Neuron (in vitro differentiated cells): ENCODE measurements around the gene MAG.
"Not testable (repeated sequence)": the region's sequence is repeated elsewhere in the genome, so short reads cannot be mapped to it uniquely, and the experiment has no call there.

Experiments
- H2AFZ ChIP-seq: one replicate; pipeline ENCODE4 v1.6.1; 2013; ENCODE audit warnings: low read depth, mild to moderate bottlenecking, inconsistent platforms, low read length, moderate library complexity
- H3K27me3 ChIP-seq: one replicate; pipeline ENCODE4 v1.6.1; 2013; ENCODE audit warnings: low read length; ENCODE audit not compliant: insufficient read depth
- H3K36me3 ChIP-seq: one replicate; pipeline ENCODE4 v1.6.1; 2013; ENCODE audit warnings: low read length; ENCODE audit not compliant: insufficient read depth
- H3K4me1 ChIP-seq: one replicate; pipeline ENCODE4 v1.6.1; 2013; ENCODE audit warnings: low read length; ENCODE audit not compliant: insufficient read depth
- H3K4me3 ChIP-seq: 2 replicates; pipeline ENCODE4 v1.5.1; 2013; ENCODE audit warnings: mild to moderate bottlenecking, low read length, moderate library complexity
- H3K9me3 ChIP-seq: one replicate; pipeline ENCODE4 v1.6.1; 2013; ENCODE audit warnings: low read length

MAG gene

DNA sequence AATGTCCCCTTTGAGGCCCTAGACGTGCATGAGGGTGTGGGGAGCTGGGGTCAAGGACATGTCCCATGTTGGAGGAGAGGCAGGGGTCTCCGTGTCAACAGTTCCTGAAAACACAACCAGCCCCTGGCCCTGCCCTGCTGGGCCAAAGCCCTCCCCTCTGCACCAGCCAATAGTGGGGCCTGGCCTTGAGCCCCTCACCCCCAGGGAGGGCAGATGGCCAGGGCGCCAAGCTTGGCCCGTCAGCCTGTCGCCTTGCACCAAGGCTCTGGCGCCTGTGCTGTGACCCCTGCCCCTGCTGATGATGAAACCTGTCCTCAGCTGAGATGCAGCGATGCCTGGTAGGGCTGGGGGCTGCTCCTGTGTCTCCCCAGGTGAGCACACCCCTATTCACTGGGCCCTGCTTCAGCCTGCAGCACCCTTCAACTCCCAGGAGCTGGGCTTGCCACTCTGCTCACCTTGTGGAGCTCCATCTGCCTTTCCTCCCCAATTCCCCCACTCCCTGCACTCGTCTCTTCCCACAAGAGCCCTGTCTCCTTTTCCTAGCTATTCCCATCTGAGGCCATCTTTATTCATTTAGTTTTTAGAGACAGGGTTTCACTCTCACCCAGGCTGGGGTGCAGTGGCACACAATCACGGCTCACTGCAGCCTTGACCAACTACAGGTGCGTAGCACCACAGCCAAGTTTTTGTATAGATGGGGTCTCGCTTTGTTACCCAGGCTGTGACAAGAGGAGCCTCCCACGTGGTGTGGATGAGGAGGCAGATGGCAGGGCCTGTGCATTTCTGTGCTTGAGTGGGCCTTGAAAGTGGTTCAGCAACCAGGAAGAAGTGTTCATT, 11.8 kb upstream of the MAG start:
- Histone ChIP-seq H3K4me1 (peaks cover 3% of the 10 kb centered on the region), H3K9me3 (no peaks in the 10 kb centered on the region), H3K27me3 (peaks cover 5% of the 10 kb centered on the region), H2AFZ (no peak overlapping the region), H3K36me3 (peaks cover 21% of the 10 kb centered on the region), H3K4me3 (no peak overlapping the region)

DNA sequence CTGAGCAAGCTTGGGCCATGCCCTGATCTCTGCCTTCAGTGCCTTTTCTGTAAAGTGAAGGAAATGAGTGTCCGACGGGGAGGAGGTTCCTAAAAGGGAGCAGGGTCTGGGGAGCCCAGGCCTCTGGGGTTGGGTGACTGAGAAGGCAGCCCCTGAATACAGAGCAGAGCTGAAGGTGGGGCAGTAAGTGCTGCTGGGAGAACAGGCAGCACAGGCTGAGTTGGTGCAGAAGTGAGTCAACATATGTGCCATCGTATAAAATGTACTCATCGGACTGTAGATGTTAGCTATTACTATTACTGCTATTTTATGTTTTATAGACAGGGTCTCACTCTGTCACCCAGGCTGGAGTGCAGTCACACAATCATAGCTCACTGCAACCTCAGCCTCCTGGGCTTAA, 10.7 kb upstream of the MAG start:
- H3K9me3 ChIP-seq, result no peaks in the 10 kb centered on the region
- no peak overlapping the region for H2AFZ ChIP-seq
- peaks cover 3% of the 10 kb centered on the region for H3K4me1 ChIP-seq
- H3K36me3 ChIP-seq, result peaks cover 17% of the 10 kb centered on the region
- no peak overlapping the region for H3K4me3 ChIP-seq
- H3K27me3 ChIP-seq, result peaks cover 5% of the 10 kb centered on the region

GRCh38 chr19:35284153-35285094, 7.5 kb upstream of the MAG start:
- H3K4me1 ChIP-seq, result peaks cover 3% of the 10 kb centered on the region
- H3K27me3 ChIP-seq, result peaks cover 5% of the 10 kb centered on the region
- H2AFZ ChIP-seq, result no peak overlapping the region

GRCh38 chr19:35285095-35285449, 6.9 kb upstream of the MAG start:
- H3K27me3 ChIP-seq, result peaks cover 5% of the 10 kb centered on the region
- H3K4me3 ChIP-seq, result no peak overlapping the region
- H3K36me3 ChIP-seq, result no peaks in the 10 kb centered on the region
- H3K9me3 ChIP-seq, result no peaks in the 10 kb centered on the region
- H3K4me1 ChIP-seq, result peaks cover 3% of the 10 kb centered on the region
- H2AFZ ChIP-seq, result no peak overlapping the region

More at GRCh38 chr19:35284153-35285094, 7.5 kb upstream of the MAG start:
- Histone ChIP-seq H3K9me3 (no peaks in the 10 kb centered on the region), H3K36me3 (no peaks in the 10 kb centered on the region), H3K4me3 (no peak overlapping the region)

GRCh38 chr19:35285465-35285864, 6.5 kb upstream of the MAG start:
- not testable (repeated sequence) for H3K4me1 ChIP-seq, H3K36me3 ChIP-seq, H3K4me3 ChIP-seq, H2AFZ ChIP-seq, H3K27me3 ChIP-seq, H3K9me3 ChIP-seq

DNA sequence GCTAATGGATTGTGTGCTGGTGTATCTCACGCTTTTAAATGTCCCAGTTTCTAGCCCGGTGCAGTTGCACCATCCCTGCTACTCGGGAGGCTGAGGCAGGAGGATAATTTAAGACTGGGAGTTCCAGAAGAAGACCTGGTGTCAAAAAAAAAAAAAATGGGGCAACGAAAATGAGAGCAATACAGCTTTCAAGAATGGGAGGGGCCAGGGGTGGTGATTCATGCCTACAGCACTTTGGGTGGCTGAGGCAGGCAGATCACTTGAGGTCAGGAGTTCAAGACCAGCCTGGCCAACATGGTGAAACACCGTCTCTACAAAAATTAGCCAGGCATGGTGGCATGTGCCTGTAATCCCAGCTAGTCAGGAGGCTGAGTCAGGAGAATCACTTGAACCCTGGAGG, 5.9 kb upstream of the MAG start:
- H3K9me3 ChIP-seq, H3K27me3 ChIP-seq, H2AFZ ChIP-seq, H3K4me1 ChIP-seq, H3K4me3 ChIP-seq, H3K36me3 ChIP-seq: not testable (repeated sequence)

- no peaks in the 10 kb centered on the region for H3K9me3 ChIP-seq
- H2AFZ ChIP-seq, result no peak overlapping the region
- peaks cover 3% of the 10 kb centered on the region for H3K4me1 ChIP-seq
- H3K36me3 ChIP-seq, result no peaks in the 10 kb centered on the region
- H3K27me3 ChIP-seq, result peaks cover 5% of the 10 kb centered on the region
- H3K4me3 ChIP-seq, result no peak overlapping the region
Observed at GRCh38 chr19:35287713-35288112, 4.2 kb upstream of the MAG start.

DNA sequence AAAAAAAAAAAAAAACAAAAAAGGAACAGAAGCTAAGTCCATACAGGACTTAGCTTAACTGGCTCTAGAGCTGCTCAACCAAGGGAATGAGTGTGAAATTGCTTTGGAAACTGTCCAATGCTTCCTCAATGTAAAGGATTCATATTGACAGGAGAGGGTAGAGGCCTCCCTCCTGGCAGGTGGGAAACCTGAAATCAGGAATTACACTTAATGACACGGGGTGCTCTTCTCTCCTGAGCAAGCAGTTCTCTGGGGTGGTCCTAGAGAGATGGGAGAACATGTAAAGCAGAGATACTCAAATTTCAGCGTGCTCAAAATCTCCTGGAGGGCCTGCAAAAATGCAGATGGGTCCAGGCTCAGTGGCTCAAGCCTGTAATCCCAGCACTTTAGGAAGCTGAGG, 3.6 kb upstream of the MAG start:
- Histone ChIP-seq H3K9me3 (no peaks in the 10 kb centered on the region), H3K27me3 (peaks cover 9% of the 10 kb centered on the region), H2AFZ (no peak overlapping the region), H3K4me3 (no peak overlapping the region), H3K4me1 (peaks cover 3% of the 10 kb centered on the region), H3K36me3 (no peaks in the 10 kb centered on the region)

DNA sequence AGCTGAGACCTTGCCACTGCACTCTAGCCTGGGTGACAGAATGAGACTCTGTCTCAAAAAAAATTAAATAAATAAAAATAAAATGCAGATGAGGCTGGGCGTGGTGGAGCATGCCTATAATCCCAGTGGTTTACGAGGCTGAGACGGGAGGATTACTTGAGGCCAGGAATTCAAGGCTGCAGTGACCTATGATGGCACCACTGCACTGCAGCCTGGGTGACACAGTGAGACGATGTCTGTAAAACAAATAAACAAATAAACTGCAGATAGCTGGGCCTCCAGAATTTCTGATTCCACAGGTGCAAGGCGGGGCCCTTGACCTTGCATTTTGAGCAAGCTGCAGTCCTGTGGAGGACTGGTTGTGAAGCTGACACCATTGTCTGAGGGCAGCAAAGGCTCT, 3.1 kb upstream of the MAG start:
- H3K9me3 ChIP-seq, result no peaks in the 10 kb centered on the region
- H3K27me3 ChIP-seq, result peaks cover 11% of the 10 kb centered on the region
- H3K4me1 ChIP-seq, result peaks cover 3% of the 10 kb centered on the region
- H2AFZ ChIP-seq, result no peak overlapping the region
- H3K36me3 ChIP-seq, result no peaks in the 10 kb centered on the region
- no peak overlapping the region for H3K4me3 ChIP-seq

DNA sequence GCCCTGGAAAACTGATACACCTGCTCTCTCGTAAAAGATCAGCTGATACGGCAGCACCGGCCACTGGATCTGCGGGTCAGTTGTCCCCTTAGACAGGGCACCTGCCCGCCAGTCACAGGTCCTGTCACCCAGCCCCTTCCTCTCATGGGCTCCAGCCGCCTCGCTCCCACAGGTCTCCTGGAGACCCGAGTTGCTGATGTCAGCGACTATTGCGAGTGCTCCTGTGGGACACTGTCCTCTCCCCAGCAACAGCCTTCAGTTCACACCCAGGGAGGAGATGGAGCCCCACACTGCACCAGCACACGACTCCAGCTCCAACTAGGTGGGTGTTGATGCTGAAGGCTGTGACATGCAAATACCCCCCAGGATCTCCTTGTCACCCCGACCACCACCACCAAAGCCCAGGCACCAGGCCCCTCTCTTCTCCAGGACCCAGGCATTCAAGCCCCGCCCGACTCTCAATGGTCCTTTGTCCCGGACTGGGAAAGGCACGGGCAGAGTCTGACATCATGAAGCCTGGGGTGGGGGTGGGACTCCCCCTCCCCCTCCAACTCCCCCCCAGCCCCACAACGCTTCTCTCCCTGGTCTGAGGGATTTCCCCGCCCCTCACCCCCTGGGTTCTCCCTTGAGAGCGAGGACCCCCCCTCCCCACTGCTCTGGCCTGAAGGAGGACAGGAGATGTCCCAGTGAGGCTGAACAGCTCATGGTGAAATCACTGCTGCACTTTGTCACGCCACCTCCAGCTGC, 1.4 kb upstream of the MAG start:
- Histone ChIP-seq H2AFZ (no peak overlapping the region), H3K4me3 (no peak overlapping the region), H3K9me3 (no peaks in the 10 kb centered on the region), H3K36me3 (no peaks in the 10 kb centered on the region), H3K4me1 (no peaks in the 10 kb centered on the region), H3K27me3 (peaks cover 11% of the 10 kb centered on the region)

- no peaks in the 10 kb centered on the region for H3K36me3 ChIP-seq
- no peaks in the 10 kb centered on the region for H3K9me3 ChIP-seq
Observed at GRCh38 chr19:35291259-35291658, 702 bp upstream of the MAG start.

GRCh38 chr19:35292421-35293362, 731 bp downstream of the MAG start:
- Histone ChIP-seq H3K4me1 (no peaks in the 10 kb centered on the region), H3K4me3 (no peak overlapping the region), H2AFZ (no peak overlapping the region), H3K27me3 (peaks cover 14% of the 10 kb centered on the region), H3K9me3 (no peaks in the 10 kb centered on the region), H3K36me3 (no peaks in the 10 kb centered on the region)

More at GRCh38 chr19:35291259-35291658, 702 bp upstream of the MAG start:
- Histone ChIP-seq H3K27me3 (peaks cover 14% of the 10 kb centered on the region), H3K4me1 (no peaks in the 10 kb centered on the region), H3K4me3 (no peak overlapping the region), H2AFZ (no peak overlapping the region)
